Large intestine (tissue), 3 donors: ENCODE results near the gene RSPH3. TPM values are rescaled to one million over a fixed set of nuclear protein-coding genes. Genes with fewer than 3 reads are reported as not detected.
"Not testable (repeated sequence)": the region's sequence is repeated elsewhere in the genome, so short reads cannot be mapped to it uniquely, and the experiment has no call there.

Experiments used
- DNase-seq, 2 donors: peaks; one replicate each; pipeline versions ENCODE4 v3.0.0 to v3.0.0-alpha.2; 2013
- H3K27ac ChIP-seq: one replicate; pipeline ENCODE4 v1.5.1; 2013; ENCODE audit warnings: low read length
- H3K27me3 ChIP-seq: 2 replicates; pipeline ENCODE4 v1.6.1; 2013; ENCODE audit warnings: low read length; ENCODE audit not compliant: control insufficient read depth, insufficient read depth
- H3K36me3 ChIP-seq: 2 replicates; pipeline ENCODE4 v1.6.1; 2013; ENCODE audit warnings: low read length; ENCODE audit not compliant: control insufficient read depth, insufficient read depth
- H3K4me1 ChIP-seq: one replicate; pipeline ENCODE4 v1.6.1; 2013; ENCODE audit warnings: low read length; ENCODE audit not compliant: control insufficient read depth, insufficient read depth
- H3K4me3 ChIP-seq: one replicate; pipeline ENCODE4 v1.5.1; 2013; ENCODE audit warnings: low read length
- H3K9me3 ChIP-seq: one replicate; pipeline ENCODE4 v1.6.1; 2013; ENCODE audit warnings: mild to moderate bottlenecking, low read depth, low read length, moderate library complexity; ENCODE audit not compliant: control insufficient read depth
- WGBS: methylation state at CpG from one replicate; pipeline ENCODE4 v1.1.5; 2013; ENCODE audit warnings: low lambda C conversion rate; ENCODE audit not compliant: insufficient coverage; 5-methylcytosine and 5-hydroxymethylcytosine counted together
- polyA plus RNA-seq: library from polyadenylated mRNA; unstranded; fragments of 120-200 nt; gene quantifications from one replicate; pipeline ENCODE4 v1.2.1, GENCODE V29; 2013

Gene RSPH3
- polyA plus RNA-seq, 1 donor: 11.8 TPM

GRCh38 chr6:159004592-159004991 is 4.6 kb upstream of the RSPH3 start:
- H3K27me3 ChIP-seq: no peaks in the 10 kb centered on the region
- DNase-seq: no peak
- H3K9me3 ChIP-seq: no peaks in the 10 kb centered on the region
- H3K4me3 ChIP-seq: no peak overlapping the region
- no peaks in the 10 kb centered on the region for H3K4me1 ChIP-seq
- no peaks in the 10 kb centered on the region for H3K36me3 ChIP-seq
- WGBS: 90% methylated on average over 2 of the region's 3 CpGs
- H3K27ac ChIP-seq: no peak overlapping the region

DNA sequence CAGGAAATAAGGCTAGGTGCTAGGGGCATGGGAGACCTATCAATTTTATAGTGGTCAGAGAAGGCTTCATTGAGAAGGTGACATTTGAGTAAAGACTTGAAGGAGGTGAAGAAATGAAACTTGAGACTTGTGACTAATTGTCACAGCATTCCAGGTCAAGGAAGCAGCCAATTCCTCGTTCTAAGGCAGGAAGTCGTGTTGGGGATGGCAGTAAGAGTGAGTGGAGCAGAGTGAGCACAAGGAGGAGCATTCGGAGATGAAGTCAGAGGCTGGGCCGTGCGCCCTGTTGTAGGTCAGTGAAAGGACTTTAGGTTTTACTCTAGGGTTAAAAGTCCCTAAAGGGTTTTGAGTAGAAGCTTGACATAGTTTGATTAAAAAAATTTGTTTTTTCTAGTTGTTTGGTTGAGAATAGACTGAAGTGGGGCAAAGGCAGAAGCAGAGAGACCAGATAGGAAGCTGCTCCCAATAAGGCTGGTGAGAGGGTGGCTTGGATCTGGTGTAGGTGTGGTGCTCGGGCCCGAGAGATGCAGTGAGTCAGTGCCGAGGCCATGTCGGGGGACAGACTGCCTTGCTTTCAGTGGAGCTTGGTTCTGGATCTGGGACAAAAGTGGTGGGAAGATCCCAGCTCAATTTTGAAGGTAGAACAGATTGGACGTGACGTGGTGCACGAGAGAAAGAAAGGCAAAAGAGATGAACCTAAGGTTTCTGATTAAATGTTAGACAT is 2.6 kb upstream of the RSPH3 start:
- H3K36me3 ChIP-seq: no peaks in the 10 kb centered on the region
- H3K4me3 ChIP-seq: no peak overlapping the region
- 80% methylated on average over 5 of the region's 12 CpGs for WGBS
- H3K9me3 ChIP-seq: no peaks in the 10 kb centered on the region
- H3K27me3 ChIP-seq: no peaks in the 10 kb centered on the region
- H3K27ac ChIP-seq: no peak overlapping the region
- H3K4me1 ChIP-seq: peaks cover 2% of the 10 kb centered on the region
- DNase-seq: no peak

- H3K4me1 ChIP-seq: peaks cover 2% of the 10 kb centered on the region
- H3K4me3 ChIP-seq: peak overlapping the region; percentile 84
- peak overlapping the region; percentile 86 for H3K27ac ChIP-seq
- WGBS: no CpG with 5 or more reads among the region's 24 CpGs
- H3K36me3 ChIP-seq: no peaks in the 10 kb centered on the region
- no peaks in the 10 kb centered on the region for H3K9me3 ChIP-seq
- DNase-seq: no peak
- H3K27me3 ChIP-seq: no peaks in the 10 kb centered on the region
These were observed 792 bp downstream of the RSPH3 start for GRCh38 chr6:158999154-158999665.

DNA sequence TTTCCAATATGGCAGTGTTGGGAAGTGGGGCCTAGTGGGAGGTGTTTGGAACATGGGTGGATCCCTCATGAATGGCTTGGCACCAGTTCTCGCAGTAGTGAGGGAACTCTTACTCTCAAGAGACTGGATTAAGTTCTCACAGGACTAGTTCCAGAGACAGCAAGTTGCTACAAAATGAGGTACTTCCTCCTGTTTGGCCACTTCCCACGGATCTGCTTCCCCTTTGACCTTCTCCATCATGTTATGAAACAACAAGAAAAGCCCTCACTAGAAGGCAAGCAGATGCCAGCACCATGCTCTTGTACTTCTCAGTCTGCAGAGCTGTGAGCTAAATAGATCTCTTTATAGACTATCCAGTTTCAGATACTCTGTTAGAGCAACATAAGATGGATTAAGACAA is 3.1 kb downstream of the RSPH3 start:
- Histone ChIP-seq H3K4me1 (peaks cover 2% of the 10 kb centered on the region), H3K4me3 (no peak overlapping the region), H3K27me3 (no peaks in the 10 kb centered on the region), H3K36me3 (no peaks in the 10 kb centered on the region), H3K9me3 (peaks cover 3% of the 10 kb centered on the region), H3K27ac (no peak overlapping the region)
- DNase-seq: no peak
- no CpG with 5 or more reads among the region's 2 CpGs for WGBS

DNA sequence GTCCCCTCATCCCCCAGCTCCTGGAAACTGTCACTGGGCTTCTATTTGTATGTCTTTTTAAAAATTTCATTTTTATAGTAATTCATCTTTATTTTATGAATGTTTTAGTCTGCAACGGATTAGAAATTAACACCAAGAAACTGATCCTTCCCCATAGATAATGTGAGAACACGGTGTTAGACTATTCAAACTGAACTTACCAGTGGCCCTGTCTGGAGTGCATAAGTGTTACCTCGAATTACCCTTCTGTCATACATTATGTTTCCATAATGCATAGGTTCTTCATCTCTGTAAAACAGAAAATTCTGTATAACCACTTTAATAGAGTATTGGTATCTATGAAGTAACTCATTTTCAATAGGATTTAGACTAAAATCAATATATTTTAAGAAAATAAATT is 6.4 kb downstream of the RSPH3 start:
- H3K4me3 ChIP-seq: no peak overlapping the region
- H3K9me3 ChIP-seq: peaks cover 18% of the 10 kb centered on the region
- 54% methylated on average over 2 of the region's 3 CpGs for WGBS
- DNase-seq: no peak
- H3K27ac ChIP-seq: no peak overlapping the region
- H3K4me1 ChIP-seq: no peaks in the 10 kb centered on the region
- H3K27me3 ChIP-seq: no peaks in the 10 kb centered on the region
- no peaks in the 10 kb centered on the region for H3K36me3 ChIP-seq

GRCh38 chr6:158991017-158991723 is 8.8 kb downstream of the RSPH3 start:
- no peak overlapping the region for H3K4me3 ChIP-seq
- no CpG with 5 or more reads among the region's 2 CpGs for WGBS
- H3K4me1 ChIP-seq: no peaks in the 10 kb centered on the region
- DNase-seq: no peak
- peaks cover 20% of the 10 kb centered on the region for H3K9me3 ChIP-seq
- no peaks in the 10 kb centered on the region for H3K27me3 ChIP-seq
- no peaks in the 10 kb centered on the region for H3K36me3 ChIP-seq
- H3K27ac ChIP-seq: no peak overlapping the region

- H3K4me1 ChIP-seq, DNase-seq, H3K27me3 ChIP-seq, H3K36me3 ChIP-seq, H3K4me3 ChIP-seq, H3K27ac ChIP-seq: not testable (repeated sequence)
- no CpG with 5 or more reads among the region's 2 CpGs for WGBS
- H3K9me3 ChIP-seq: peaks cover 20% of the 10 kb centered on the region
These were observed 10.3 kb downstream of the RSPH3 start for GRCh38 chr6:158989711-158990110.

DNA sequence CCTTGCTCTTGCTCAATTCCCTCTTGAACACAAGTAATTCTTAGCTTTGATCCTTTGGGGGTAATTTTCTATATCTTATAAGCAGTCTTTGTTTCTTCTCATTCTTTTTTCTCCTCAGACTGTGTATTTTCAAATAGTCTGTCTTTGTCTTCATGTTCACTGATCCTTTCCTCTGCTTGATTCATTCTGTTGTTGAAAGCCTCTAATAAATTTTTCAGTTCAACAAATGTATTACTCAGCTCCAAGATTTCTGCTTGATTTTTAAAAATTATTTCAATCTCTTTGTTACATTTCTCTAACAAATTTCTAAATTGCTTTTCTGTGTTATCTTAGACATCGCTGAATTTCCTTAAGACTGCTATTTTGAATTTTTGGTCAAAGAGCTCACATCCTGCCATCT is 11.5 kb downstream of the RSPH3 start:
- Histone ChIP-seq H3K36me3 (no peaks in the 10 kb centered on the region), H3K4me3 (no peak overlapping the region), H3K27me3 (no peaks in the 10 kb centered on the region), H3K9me3 (peaks cover 20% of the 10 kb centered on the region), H3K4me1 (no peaks in the 10 kb centered on the region), H3K27ac (no peak overlapping the region)
- 100% methylated on average over 1 of the region's 1 CpG for WGBS
- no peak for DNase-seq

DNA sequence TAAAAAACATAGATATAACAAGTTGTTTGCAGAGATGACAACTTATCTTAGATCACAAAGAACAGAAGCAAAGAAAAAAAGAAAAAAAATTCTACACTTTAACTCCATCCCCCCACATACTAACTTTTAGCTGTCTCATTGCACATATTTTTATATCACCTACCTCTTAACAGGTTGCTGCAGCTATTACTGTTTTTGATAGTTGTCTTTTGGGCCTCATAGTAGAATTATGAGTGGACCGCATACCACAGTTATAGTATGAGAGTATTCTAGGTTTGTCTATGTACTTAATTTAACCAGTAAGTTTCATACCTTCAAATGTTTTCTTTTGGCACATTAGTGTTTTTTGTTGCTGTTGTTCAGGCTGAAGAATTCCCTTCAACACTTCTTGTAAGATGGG is 12.3 kb downstream of the RSPH3 start:
- H3K4me1 ChIP-seq: no peaks in the 10 kb centered on the region
- WGBS: no CpG with 5 or more reads among the region's 1 CpG
- no peak overlapping the region for H3K4me3 ChIP-seq
- H3K9me3 ChIP-seq: peaks cover 18% of the 10 kb centered on the region
- H3K36me3 ChIP-seq: no peaks in the 10 kb centered on the region
- no peaks in the 10 kb centered on the region for H3K27me3 ChIP-seq
- H3K27ac ChIP-seq: no peak overlapping the region
- no peak for DNase-seq

GRCh38 chr6:158978757-158979156 is 21.2 kb downstream of the RSPH3 start:
- Histone ChIP-seq H3K36me3 (peaks cover 8% of the 10 kb centered on the region), H3K9me3 (no peaks in the 10 kb centered on the region), H3K27me3 (no peaks in the 10 kb centered on the region), H3K4me3 (no peak overlapping the region), H3K4me1 (no peaks in the 10 kb centered on the region), H3K27ac (no peak overlapping the region)
- WGBS: no CpG with 5 or more reads among the region's 3 CpGs
- DNase-seq: no peak
